Nephron progenitor cell (in vitro differentiated cells): ENCODE data around the gene TP63.

Source experiments
- DNase-seq: peaks from one replicate; pipeline ENCODE4 v3.0.0; 2021
- H3K27ac Mint-ChIP-seq: 2 replicates; pipeline ENCODE4 v1.8.0; 2021; ENCODE audit warnings: mild to moderate bottlenecking, moderate library complexity, mixed read lengths
- H3K27me3 Mint-ChIP-seq: 2 replicates; pipeline ENCODE4 v1.8.0; 2021; ENCODE audit warnings: mild to moderate bottlenecking, low read depth, mixed read lengths; ENCODE audit not compliant: poor library complexity
- H3K36me3 Mint-ChIP-seq: 2 replicates; pipeline ENCODE4 v1.8.0; 2021; ENCODE audit warnings: low read depth, mixed read lengths
- H3K4me1 Mint-ChIP-seq: 2 replicates; pipeline ENCODE4 v1.8.0; 2021; ENCODE audit warnings: mixed read lengths
- H3K4me3 Mint-ChIP-seq: 2 replicates; pipeline ENCODE4 v1.8.0; 2021; ENCODE audit warnings: mild to moderate bottlenecking, moderate library complexity, mixed read lengths
- H3K9me3 Mint-ChIP-seq: 2 replicates; pipeline ENCODE4 v1.8.0; 2021; ENCODE audit warnings: mild to moderate bottlenecking, moderate library complexity, mixed read lengths
- CTCF ChIP-seq: fragments of 200-600 bp; sonication (generic); IDR thresholded peaks from 2 replicates; pipeline ENCODE4 v1.5.0; 2021; ENCODE audit warnings: antibody characterized with exemption

Gene TP63

GRCh38 chr3:189839576-189839975 lies 208.4 kb downstream of the TP63 start:
- DNase-seq: no peak
- H3K36me3 Mint-ChIP-seq: no peaks in the 10 kb centered on the region
- H3K9me3 Mint-ChIP-seq: no peaks in the 10 kb centered on the region
- peaks cover 3% of the 10 kb centered on the region for H3K27me3 Mint-ChIP-seq
- H3K27ac Mint-ChIP-seq: no peak overlapping the region
- peaks cover 42% of the 10 kb centered on the region for H3K4me1 Mint-ChIP-seq
- no peak overlapping the region for H3K4me3 Mint-ChIP-seq
- TF ChIP-seq CTCF: no peak

GRCh38 chr3:189841473-189842205 lies 210.4 kb downstream of the TP63 start:
- Mint-ChIP-seq H3K4me1 (peaks cover 45% of the 10 kb centered on the region), H3K27ac (peak overlapping the region; percentile 2), H3K27me3 (no peaks in the 10 kb centered on the region), H3K36me3 (no peaks in the 10 kb centered on the region), H3K4me3 (no peak overlapping the region), H3K9me3 (no peaks in the 10 kb centered on the region)
- TF ChIP-seq CTCF: no peak
- no peak for DNase-seq

GRCh38 chr3:189842681-189843602 lies 211.8 kb downstream of the TP63 start:
- H3K36me3 Mint-ChIP-seq: no peaks in the 10 kb centered on the region

GRCh38 chr3:189845069-189845468 lies 213.9 kb downstream of the TP63 start:
- Mint-ChIP-seq H3K36me3 (no peaks in the 10 kb centered on the region), H3K4me3 (no peak overlapping the region), H3K27me3 (no peaks in the 10 kb centered on the region), H3K27ac (no peak overlapping the region), H3K9me3 (no peaks in the 10 kb centered on the region), H3K4me1 (peaks cover 23% of the 10 kb centered on the region)
- DNase-seq: no peak
- no peak for TF ChIP-seq CTCF

More at GRCh38 chr3:189842681-189843602, 211.8 kb downstream of the TP63 start:
- Mint-ChIP-seq H3K27me3 (no peaks in the 10 kb centered on the region), H3K4me1 (peaks cover 38% of the 10 kb centered on the region), H3K4me3 (no peak overlapping the region), H3K27ac (no peak overlapping the region), H3K9me3 (no peaks in the 10 kb centered on the region)
- DNase-seq: no peak
- no peak for TF ChIP-seq CTCF

- Mint-ChIP-seq H3K4me1 (peaks cover 7% of the 10 kb centered on the region), H3K9me3 (no peaks in the 10 kb centered on the region), H3K36me3 (no peaks in the 10 kb centered on the region), H3K27me3 (peaks cover 4% of the 10 kb centered on the region), H3K4me3 (no peak overlapping the region), H3K27ac (no peak overlapping the region)
- no peak for TF ChIP-seq CTCF
- DNase-seq: no peak
Observed at GRCh38 chr3:189848395-189849040, 217.3 kb downstream of the TP63 start.
